Keratinocyte (primary cell): ENCODE measurements around the gene MYBBP1A. TPM values are rescaled to one million over a fixed set of nuclear protein-coding genes. Genes with fewer than 3 reads are reported as not detected.

Experiments used
- DNase-seq: peaks from one replicate; pipeline ENCODE4 v3.0.0-alpha.2; 2011; ENCODE audit warnings: low read depth, missing footprints, low spot score
- FAIRE-seq: peaks from 2 replicates; lab custom pipeline; 2011; peaks lifted over from hg19 to GRCh38; lab: Jason Lieb, UNC
- H2AFZ ChIP-seq: 2 replicates; pipeline ENCODE4 v1.6.0; 2012; ENCODE audit warnings: low read length, control low read depth, inconsistent platforms; ENCODE audit not compliant: control insufficient read depth
- H3K27ac ChIP-seq: 2 replicates; pipeline ENCODE4 v1.5.1; 2011; ENCODE audit warnings: low read length; ENCODE audit not compliant: control insufficient read depth, insufficient read depth
- H3K27me3 ChIP-seq: 3 replicates; pipeline ENCODE4 v1.6.0; 2011; ENCODE audit warnings: low read length; ENCODE audit not compliant: control insufficient read depth, insufficient read depth; ENCODE audit errors: extremely low read depth
- H3K36me3 ChIP-seq, 2 experiments: 2 replicates in 1 of 2; 3 replicates in 1 of 2; pipeline ENCODE4 v1.5.1; 2011; ENCODE audit warnings: low read length in 2 of 2, mild to moderate bottlenecking in 1 of 2; ENCODE audit not compliant: control insufficient read depth in 2 of 2, insufficient read depth in 2 of 2; ENCODE audit errors: extremely low read depth in 1 of 2
- H3K4me1 ChIP-seq: 3 replicates; pipeline ENCODE4 v1.5.1; 2011; ENCODE audit warnings: low read length; ENCODE audit not compliant: control insufficient read depth, insufficient read depth; ENCODE audit errors: extremely low read depth
- H3K4me2 ChIP-seq: 3 replicates; pipeline ENCODE4 v1.6.0; 2011; ENCODE audit warnings: low read depth, low read length; ENCODE audit not compliant: control insufficient read depth, insufficient read depth; ENCODE audit errors: extremely low read depth
- H3K4me3 ChIP-seq, 3 experiments: fragments of 200-600 bp in 1 of 3; sonication (generic) in 1 of 3; 2 replicates in 2 of 3; 3 replicates in 1 of 3; pipeline ENCODE4 v1.5.1; 2011 to 2016; ENCODE audit warnings: low read length in 3 of 3, mild to moderate bottlenecking in 3 of 3, control low read depth in 2 of 3, inconsistent platforms in 1 of 3, low read depth in 1 of 3, mixed read lengths in 1 of 3, mixed run types in 1 of 3, moderate library complexity in 1 of 3; ENCODE audit not compliant: control insufficient read depth in 2 of 3, insufficient read depth in 2 of 3; ENCODE audit errors: extremely low read depth in 1 of 3
- H3K79me2 ChIP-seq: 2 replicates; pipeline ENCODE4 v1.6.0; 2012; ENCODE audit warnings: low read length; ENCODE audit not compliant: control insufficient read depth, insufficient read depth
- H3K9ac ChIP-seq: 3 replicates; pipeline ENCODE4 v1.6.0; 2011; ENCODE audit warnings: low read length; ENCODE audit not compliant: control insufficient read depth, insufficient read depth; ENCODE audit errors: extremely low read depth
- H3K9me1 ChIP-seq: 3 replicates; pipeline ENCODE4 v1.6.0; 2011; ENCODE audit warnings: low read length; ENCODE audit not compliant: control insufficient read depth, insufficient read depth; ENCODE audit errors: extremely low read depth
- H3K9me3 ChIP-seq: 2 replicates; pipeline ENCODE4 v1.5.1; 2012; ENCODE audit warnings: low read depth, low read length; ENCODE audit not compliant: control insufficient read depth
- H4K20me1 ChIP-seq: 3 replicates; pipeline ENCODE4 v1.6.0; 2011; ENCODE audit warnings: low read length; ENCODE audit not compliant: control insufficient read depth, insufficient read depth; ENCODE audit errors: extremely low read depth
- EZH2 ChIP-seq: IDR thresholded peaks from one replicate; pipeline ENCODE4 v1.6.1; 2012; ENCODE audit warnings: inconsistent platforms, mild to moderate bottlenecking, low read length, moderate library complexity
- dilution Hi-C: fragments of 300-500 bp; cut with MboI; formaldehyde crosslinking; loops from one replicate; pipeline ENCODE4 v1.7.0; 2020; ENCODE audit warnings: low sequenced_read_pairs; ENCODE audit not compliant: extremely low pct_ligation_motif_present
- polyA plus RNA-seq, 5 experiments: library from polyadenylated mRNA; depleted of rRNA in 3 of 5; stranded (reverse) in 3 of 5; stranded (forward) in 1 of 5; unstranded in 1 of 5; fragments of >200 nt; gene quantifications; 1 replicate in 1 of 5; 2 replicates in 3 of 5; 3 replicates in 1 of 5; pipeline versions ENCODE4 v1.2.1 to v1.2.3, GENCODE V29; 2011 to 2012; ENCODE audit warnings: missing spikeins in 2 of 5, low read depth in 1 of 5, low replicate concordance in 1 of 5
- TF ChIP-seq, protein P1 (sequence below), 3 experiments: IDR thresholded peaks in 1 of 3; conservative IDR thresholded peaks in 1 of 3; optimal IDR thresholded peaks in 1 of 3; 2 replicates in 2 of 3; 3 replicates in 1 of 3; pipeline versions ENCODE3 to v1.5.1; 2011; ENCODE audit warnings: low read length in 3 of 3, mild to moderate bottlenecking in 3 of 3, moderate library complexity in 2 of 3, control low read depth in 1 of 3, inconsistent platforms in 1 of 3; ENCODE audit not compliant: insufficient read depth in 2 of 3; ENCODE audit errors: extremely low read depth in 1 of 3

MYBBP1A gene
- polyA plus RNA-seq, 1 donor (not counting 4 experiments of a cell fraction or from before 2014, with no cell fraction given): 20.5 TPM

DNA sequence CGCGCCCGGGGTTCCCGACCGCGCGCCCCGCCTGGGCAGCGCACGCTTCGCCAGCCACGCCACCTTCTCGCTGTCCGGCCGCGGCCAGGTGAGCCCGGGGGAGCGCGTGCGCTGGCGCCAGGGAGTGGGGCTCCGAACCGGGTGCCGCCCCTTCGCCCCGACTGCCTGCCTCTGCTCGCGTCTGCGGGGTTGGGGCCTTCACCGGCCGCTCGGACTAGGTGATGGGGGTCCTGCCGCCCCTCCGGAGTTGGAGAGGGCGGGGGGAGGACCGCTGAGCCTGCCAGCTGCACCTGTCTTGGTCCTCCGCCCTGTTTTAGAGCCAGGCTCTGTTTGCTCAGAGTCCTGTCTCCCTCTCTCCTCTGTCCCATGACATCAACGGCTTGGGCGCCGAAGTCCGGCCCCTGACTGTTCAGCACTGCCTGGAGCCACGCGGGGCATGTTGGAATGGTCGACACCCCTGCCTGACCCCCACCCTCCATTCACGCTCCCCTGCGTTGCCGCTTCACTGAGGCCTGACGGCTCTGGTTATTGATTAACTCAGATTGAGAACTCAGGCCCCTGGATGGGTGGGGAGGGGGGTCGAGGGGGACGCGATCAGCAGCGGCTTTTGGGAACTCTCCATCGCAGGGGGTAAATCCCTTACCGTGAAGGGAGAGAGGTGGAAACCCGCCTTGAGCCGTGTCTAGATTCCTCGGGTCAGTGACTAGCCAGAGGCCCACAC, 29.9 kb upstream of the MYBBP1A start:
- H3K27me3 ChIP-seq: peaks cover 73% of the 10 kb centered on the region
- DNase-seq: no peak
- H3K4me2 ChIP-seq: no peak overlapping the region
- H4K20me1 ChIP-seq: no peaks in the 10 kb centered on the region
- no peak overlapping the region for H3K4me3 ChIP-seq
- no peak overlapping the region for H3K27ac ChIP-seq
- H3K79me2 ChIP-seq: no peaks in the 10 kb centered on the region
- no peaks in the 10 kb centered on the region for H3K36me3 ChIP-seq
- no peak for FAIRE-seq
- H3K9ac ChIP-seq: no peak overlapping the region
- dilution Hi-C loops: no loop called here
- H3K9me1 ChIP-seq: no peaks in the 10 kb centered on the region
- no peak overlapping the region for H2AFZ ChIP-seq
- peaks cover 4% of the 10 kb centered on the region for H3K4me1 ChIP-seq
- TF ChIP-seq EZH2: no peak
- TF ChIP-seq, protein P1, sequence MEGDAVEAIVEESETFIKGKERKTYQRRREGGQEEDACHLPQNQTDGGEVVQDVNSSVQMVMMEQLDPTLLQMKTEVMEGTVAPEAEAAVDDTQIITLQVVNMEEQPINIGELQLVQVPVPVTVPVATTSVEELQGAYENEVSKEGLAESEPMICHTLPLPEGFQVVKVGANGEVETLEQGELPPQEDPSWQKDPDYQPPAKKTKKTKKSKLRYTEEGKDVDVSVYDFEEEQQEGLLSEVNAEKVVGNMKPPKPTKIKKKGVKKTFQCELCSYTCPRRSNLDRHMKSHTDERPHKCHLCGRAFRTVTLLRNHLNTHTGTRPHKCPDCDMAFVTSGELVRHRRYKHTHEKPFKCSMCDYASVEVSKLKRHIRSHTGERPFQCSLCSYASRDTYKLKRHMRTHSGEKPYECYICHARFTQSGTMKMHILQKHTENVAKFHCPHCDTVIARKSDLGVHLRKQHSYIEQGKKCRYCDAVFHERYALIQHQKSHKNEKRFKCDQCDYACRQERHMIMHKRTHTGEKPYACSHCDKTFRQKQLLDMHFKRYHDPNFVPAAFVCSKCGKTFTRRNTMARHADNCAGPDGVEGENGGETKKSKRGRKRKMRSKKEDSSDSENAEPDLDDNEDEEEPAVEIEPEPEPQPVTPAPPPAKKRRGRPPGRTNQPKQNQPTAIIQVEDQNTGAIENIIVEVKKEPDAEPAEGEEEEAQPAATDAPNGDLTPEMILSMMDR (optimal IDR thresholded peaks at IDR 0.05 in 1 of 3, IDR thresholded peaks at IDR 0.05 in 1 of 3, conservative IDR thresholded peaks at IDR 0.05 in 1 of 3; ENCODE audit: extremely low read depth in 1 of 3, insufficient read depth in 2 of 3, low read length in 3 of 3): no peak
- no peaks in the 10 kb centered on the region for H3K9me3 ChIP-seq

DNA sequence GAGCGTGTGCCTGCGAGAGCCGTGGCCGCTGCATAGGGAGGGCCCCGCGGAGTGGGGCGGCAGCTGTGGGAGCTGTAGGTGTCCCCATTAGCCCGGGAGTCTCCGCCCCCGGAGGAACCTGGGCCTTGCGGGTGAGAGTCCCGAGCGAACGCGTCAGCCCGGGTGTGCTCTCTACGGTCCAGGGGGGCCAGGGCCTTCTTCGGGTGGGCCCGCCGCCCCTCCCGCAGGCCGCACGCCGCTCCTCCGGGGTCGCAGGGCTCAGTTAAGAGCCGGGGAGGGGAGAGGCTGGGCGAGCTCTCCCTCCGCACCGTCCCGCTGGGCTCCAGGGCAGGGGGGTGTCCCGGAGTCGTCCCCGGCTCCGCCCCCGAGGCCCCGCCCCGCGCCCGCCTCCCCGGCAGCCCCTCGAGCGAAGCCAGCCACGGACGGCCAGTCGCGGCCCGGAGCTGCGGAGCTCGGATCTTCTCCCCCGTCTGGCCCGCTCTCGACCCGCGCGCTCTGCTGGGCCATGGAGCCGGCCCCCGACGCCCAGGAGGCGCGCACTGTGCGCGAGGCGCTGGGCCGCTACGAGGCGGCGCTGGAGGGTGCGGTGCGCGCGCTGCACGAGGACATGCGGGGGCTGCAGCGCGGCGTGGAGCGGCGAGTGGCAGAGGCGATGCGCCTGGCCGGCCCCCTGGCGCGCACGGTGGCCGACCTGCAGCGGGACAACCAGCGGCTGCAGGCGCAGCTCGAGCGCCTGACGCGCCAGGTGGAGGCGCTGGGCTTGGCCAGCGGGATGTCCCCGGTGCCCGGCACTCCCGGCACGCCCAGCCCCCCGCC, 29.1 kb upstream of the MYBBP1A start, which contains the start of gene SMTNL2:
Gene SMTNL2, plus strand, starts transcription at position 429 of the 816 bp plus-strand sequence. Its CDS starts 77 bp downstream, at position 506.
- Histone ChIP-seq H4K20me1 (no peaks in the 10 kb centered on the region), H3K9me1 (peaks cover 2% of the 10 kb centered on the region), H3K9ac (no peak within 1 kb of the TSS), H3K9me3 (no peaks in the 10 kb centered on the region), H2AFZ (no peak within 1 kb of the TSS), H3K79me2 (no peaks in the 10 kb centered on the region), H3K36me3 (no peaks in the 10 kb centered on the region), H3K27me3 (peaks cover 71% of the 10 kb centered on the region), H3K4me3 (no peak within 1 kb of the TSS), H3K4me2 (no peak within 1 kb of the TSS), H3K27ac (no peak within 1 kb of the TSS), H3K4me1 (peaks cover 12% of the 10 kb centered on the region)
- dilution Hi-C loops: no loop called here
- DNase-seq (no peak), FAIRE-seq (no peak)
- TF ChIP-seq, protein P1 (optimal IDR thresholded peaks at IDR 0.05 in 1 of 3, IDR thresholded peaks at IDR 0.05 in 1 of 3, conservative IDR thresholded peaks at IDR 0.05 in 1 of 3; ENCODE audit: extremely low read depth in 1 of 3, insufficient read depth in 2 of 3, low read length in 3 of 3): no peak
- TF ChIP-seq EZH2: peak; percentile 49
